ENCODE measurements around the gene ZNF92. TPM values are rescaled to one million over a fixed set of nuclear protein-coding genes. Genes with fewer than 3 reads are reported as not detected.

The ZNF92 gene
- total RNA-seq (2022; extraction: Qiagen RNA extraction; ENCODE audit: low read depth), result 1.5 to 5.4 TPM (median 5.0 TPM) in 5 replicates

DNA sequence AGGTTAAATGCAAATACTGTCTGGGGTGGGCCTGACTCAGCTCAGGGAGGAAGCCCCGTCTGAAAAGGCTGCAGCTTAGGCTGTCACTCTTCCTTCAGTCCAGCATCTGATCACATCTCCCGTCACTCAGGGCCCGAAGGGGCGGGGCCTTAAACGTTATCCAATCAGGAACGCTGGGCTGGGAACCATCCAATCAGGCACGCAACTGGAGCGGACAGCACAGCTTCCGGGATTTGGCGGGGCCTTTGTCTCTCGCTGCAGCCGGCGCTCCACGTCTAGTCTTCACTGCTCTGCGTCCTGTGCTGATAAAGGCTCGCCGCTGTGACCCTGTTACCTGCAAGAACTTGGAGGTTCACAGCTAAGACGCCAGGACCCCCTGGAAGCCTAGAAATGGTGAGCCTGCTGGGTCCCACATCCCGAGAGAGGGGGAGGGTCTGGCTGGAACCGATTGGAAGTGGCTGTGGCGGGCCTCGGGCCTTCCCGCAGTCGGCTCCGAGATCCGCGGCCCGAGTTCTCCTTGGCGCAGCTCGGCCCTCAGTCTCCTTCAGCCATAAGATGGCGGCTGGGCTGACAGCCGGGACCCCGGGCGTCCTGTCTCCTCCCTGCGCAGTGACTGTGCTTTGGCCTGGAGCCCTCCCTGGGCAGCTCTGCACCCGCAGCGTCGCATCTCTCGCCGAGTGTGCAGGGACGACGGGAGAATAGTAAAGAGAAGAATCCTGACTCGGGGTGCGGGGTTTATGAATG is at the start of gene ZNF92:
TSS of gene ZNF92 (plus strand) at position 248 of the 744 bp plus-strand sequence. CDS start at position 391, 143 bp downstream.

Measured in A549 treated with RU486 at 1 μM for 4 hours (cell line).